Measurements from ENCODE around the gene PGAP2. TPM values are rescaled to one million over a fixed set of nuclear protein-coding genes. Genes with fewer than 3 reads are reported as not detected.

Gene PGAP2
- total and polyA plus RNA-seq, 2 of the 4 experiments (the other 2 are of a cell fraction) = 10.6 to 31.3 TPM

DNA sequence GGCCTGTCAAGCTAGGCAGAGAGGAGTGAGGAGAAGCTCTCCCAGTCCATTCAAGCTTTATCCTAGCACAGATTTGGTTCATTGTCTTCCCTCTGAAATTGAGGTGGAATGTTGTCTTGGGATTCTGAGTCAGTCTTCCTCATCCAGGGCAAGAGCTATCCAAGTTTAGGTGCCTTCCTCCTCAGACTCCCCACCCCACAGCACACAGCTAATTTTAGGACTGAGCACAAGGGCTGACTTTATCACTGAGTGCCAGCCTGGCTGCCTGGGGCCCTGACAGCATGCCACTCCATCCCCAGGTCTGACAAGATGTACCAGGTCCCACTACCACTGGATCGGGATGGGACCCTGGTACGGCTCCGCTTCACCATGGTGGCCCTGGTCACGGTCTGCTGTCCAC is 2.6 kb downstream of the PGAP2 start:
- H3K79me1 ChIP-seq (ENCODE audit: low read depth in 1 of 2, low read length in 2 of 2) = peaks cover 0 to 4% of the 10 kb centered on the region in 2 experiments; a peak in 1 of 4 replicates
- no peak overlapping the region for H3K9ac ChIP-seq (ENCODE audit: low read depth, low read length)
- no peaks in the 10 kb centered on the region for H3K36me3 ChIP-seq (ENCODE audit: control insufficient read depth, insufficient read depth, low read length)
- H3K9me1 ChIP-seq (ENCODE audit: insufficient read depth, low read length) = peaks cover 6% of the 10 kb centered on the region; the same call in 1 of the 2 replicates
- no peak overlapping the region for H4K91ac ChIP-seq (ENCODE audit: insufficient read depth, low read depth, low read length)
- H2AK9ac ChIP-seq (replicated peaks; ENCODE audit: low read depth, low read length, poor library complexity) = no peak overlapping the region
- H4K20me1 ChIP-seq (ENCODE audit: insufficient read depth, low read length) = no peaks in the 10 kb centered on the region
- POLR2A ChIA-PET (ENCODE audit: unreplicated experiment) = no interaction called here
- H2BK5ac ChIP-seq (ENCODE audit: low read depth, low read length, poor library complexity, severe bottlenecking) = no peak overlapping the region
- no peaks in the 10 kb centered on the region for H3K9me3 ChIP-seq (ENCODE audit: control insufficient read depth, insufficient read depth, low read length)
- no peak overlapping the region for H3K18ac ChIP-seq (ENCODE audit: low read depth, low read length)
- H2BK20ac ChIP-seq (ENCODE audit: low read depth, low read length) = no peak overlapping the region
- BruUV-seq (replicated peaks) = no TSS peak
- H3K56ac ChIP-seq (ENCODE audit: extremely low read depth, insufficient read depth, low read length) = no peak overlapping the region
- DNase-seq (peak; percentile 26), ATAC-seq (ENCODE audit: low read depth) (no peak)
- no peak overlapping the region for H3K23ac ChIP-seq (ENCODE audit: low read depth, low read length)
- no peaks in the 10 kb centered on the region for H3K27me3 ChIP-seq (ENCODE audit: control insufficient read depth, insufficient read depth, low read length)
- H3K4me2 ChIP-seq (ENCODE audit: low read depth, low read length) = no peak overlapping the region
- no peak overlapping the region for H4K8ac ChIP-seq (ENCODE audit: low read depth in 2 of 2, low read length in 2 of 2)
- H2BK15ac ChIP-seq (ENCODE audit: low read depth, low read length) = no peak overlapping the region
- H3K4me3 ChIP-seq (ENCODE audit: insufficient read depth, low read depth, low read length) = no peak overlapping the region
- H3K14ac ChIP-seq (replicated peaks; ENCODE audit: low read depth, low read length) = no peak overlapping the region
- no peak overlapping the region for H4K5ac ChIP-seq (ENCODE audit: low read depth, low read length)
- H3K4me1 ChIP-seq (ENCODE audit: control insufficient read depth, insufficient read depth, low read length) = 0 out of 2 replicates have a peak, but pooled peaks cover 2% of the 10 kb centered on the region
- H2BK120ac ChIP-seq (ENCODE audit: low read depth, low read length) = no peak overlapping the region
- no peak overlapping the region for H3K27ac ChIP-seq (ENCODE audit: insufficient read depth, low read length)
- H3K4ac ChIP-seq (ENCODE audit: low read depth, low read length) = no peak overlapping the region
- no peak overlapping the region for H2AFZ ChIP-seq (replicated peaks; ENCODE audit: low read length, poor library complexity)
- no peak overlapping the region for H2AK5ac ChIP-seq (ENCODE audit: low read depth, low read length)
- CTCF ChIA-PET = interaction anchor here (0.6 kb wide), 1 partner anchor 42 kb away, joined by 10 read pairs; no protein-coding TSS in a partner anchor
- in situ Hi-C loops (cut with MboI; ENCODE audit: low sequenced_read_pairs) (no loop called here), dilution Hi-C loops (cut with HindIII; ENCODE audit: low sequenced_read_pairs, unreplicated experiment) (no loop called here), intact Hi-C loops (cut with micrococcal nuclease) (no loop called here)
- no CpG with 5 or more reads among the region's 4 CpGs for WGBS, 2 experiments (ENCODE audit: extremely low coverage in 2 of 2, insufficient read length in 1 of 2)
- TF ChIP-seq MAFK (IDR thresholded peaks at IDR 0.05; ENCODE audit: low read depth, low read length) (no peak), RCOR1 (IDR thresholded peaks at IDR 0.05; ENCODE audit: insufficient replicate concordance, low read length) (no peak), MXI1 (IDR thresholded peaks at IDR 0.05; ENCODE audit: borderline replicate concordance, low read depth, low read length) (no peak), SMC3 (IDR thresholded peaks at IDR 0.05; ENCODE audit: low read depth, low read length) (no peak), CHD1 (IDR thresholded peaks at IDR 0.05; ENCODE audit: low read depth, low read length) (no peak), FOS (IDR thresholded peaks at IDR 0.05; ENCODE audit: low read depth, low read length) (no peak), USF2 (IDR thresholded peaks at IDR 0.05; ENCODE audit: low read depth, low read length) (no peak), BHLHE40 (IDR thresholded peaks at IDR 0.05; ENCODE audit: low read depth, low read length) (no peak), CEBPB (IDR thresholded peaks at IDR 0.05; ENCODE audit: low read depth, low read length) (no peak), RAD21 (IDR thresholded peaks at IDR 0.05; ENCODE audit: low read length) (no peak), NFE2L2 (IDR thresholded peaks at IDR 0.05; ENCODE audit: low read depth, low read length) (no peak), POLR2A (IDR thresholded peaks at IDR 0.05; ENCODE audit: low read depth, low read length) (no peak), MAZ (IDR thresholded peaks at IDR 0.05; ENCODE audit: borderline replicate concordance, low read depth, low read length) (no peak), RFX5 (IDR thresholded peaks at IDR 0.05; ENCODE audit: low read depth, low read length) (no peak), ELK1 (IDR thresholded peaks at IDR 0.05; ENCODE audit: borderline replicate concordance, low read depth, low read length) (no peak)
- TF ChIP-seq, protein P1, sequence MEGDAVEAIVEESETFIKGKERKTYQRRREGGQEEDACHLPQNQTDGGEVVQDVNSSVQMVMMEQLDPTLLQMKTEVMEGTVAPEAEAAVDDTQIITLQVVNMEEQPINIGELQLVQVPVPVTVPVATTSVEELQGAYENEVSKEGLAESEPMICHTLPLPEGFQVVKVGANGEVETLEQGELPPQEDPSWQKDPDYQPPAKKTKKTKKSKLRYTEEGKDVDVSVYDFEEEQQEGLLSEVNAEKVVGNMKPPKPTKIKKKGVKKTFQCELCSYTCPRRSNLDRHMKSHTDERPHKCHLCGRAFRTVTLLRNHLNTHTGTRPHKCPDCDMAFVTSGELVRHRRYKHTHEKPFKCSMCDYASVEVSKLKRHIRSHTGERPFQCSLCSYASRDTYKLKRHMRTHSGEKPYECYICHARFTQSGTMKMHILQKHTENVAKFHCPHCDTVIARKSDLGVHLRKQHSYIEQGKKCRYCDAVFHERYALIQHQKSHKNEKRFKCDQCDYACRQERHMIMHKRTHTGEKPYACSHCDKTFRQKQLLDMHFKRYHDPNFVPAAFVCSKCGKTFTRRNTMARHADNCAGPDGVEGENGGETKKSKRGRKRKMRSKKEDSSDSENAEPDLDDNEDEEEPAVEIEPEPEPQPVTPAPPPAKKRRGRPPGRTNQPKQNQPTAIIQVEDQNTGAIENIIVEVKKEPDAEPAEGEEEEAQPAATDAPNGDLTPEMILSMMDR (conservative IDR thresholded peaks at IDR 0.05; ENCODE audit: low read depth, low read length) = no peak
